Dermis microvascular lymphatic vessel endothelial cell (primary cell): Measurements from ENCODE around the gene GABRB2. TPM values are rescaled to one million over a fixed set of nuclear protein-coding genes. Genes with fewer than 3 reads are reported as not detected.
"Not testable (repeated sequence)": the region's sequence is repeated elsewhere in the genome, so short reads cannot be mapped to it uniquely, and the experiment has no call there.

ENCODE experiments used
- DNase-seq, 2 donors: peaks; one replicate each; pipeline versions ENCODE4 v3.0.0 to v3.0.0-alpha.2; 2010; ENCODE audit warnings: low read depth in 2 of 2
- total RNA-seq: library from RNA; depleted of rRNA; stranded (reverse); fragments of >200 nt; gene quantifications from 2 replicates; pipeline ENCODE4 v1.2.1, GENCODE V29; 2014

The GABRB2 gene
- total RNA-seq, 1 donor from 2014 or later = not detected

DNA sequence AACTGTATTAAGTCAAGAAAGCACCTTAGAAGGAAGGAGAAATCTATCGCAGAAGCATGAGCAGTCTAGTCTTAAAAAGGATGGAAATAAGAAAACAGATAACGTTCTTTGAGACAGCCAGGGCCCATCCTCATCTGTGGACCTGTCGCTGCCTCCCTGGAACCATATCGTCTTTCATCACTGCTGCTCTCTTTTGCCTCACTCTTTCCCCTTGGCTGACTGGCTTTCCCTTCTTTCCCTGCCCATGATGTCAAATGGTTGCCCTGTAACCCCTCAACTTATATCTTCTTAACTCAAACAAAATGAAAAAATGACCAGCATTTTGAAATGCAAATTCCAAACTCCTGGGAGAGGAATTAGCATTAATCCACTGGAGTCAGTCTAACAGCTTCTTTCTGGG lies 299.8 kb downstream of the GABRB2 start:
- no peak for DNase-seq

DNA sequence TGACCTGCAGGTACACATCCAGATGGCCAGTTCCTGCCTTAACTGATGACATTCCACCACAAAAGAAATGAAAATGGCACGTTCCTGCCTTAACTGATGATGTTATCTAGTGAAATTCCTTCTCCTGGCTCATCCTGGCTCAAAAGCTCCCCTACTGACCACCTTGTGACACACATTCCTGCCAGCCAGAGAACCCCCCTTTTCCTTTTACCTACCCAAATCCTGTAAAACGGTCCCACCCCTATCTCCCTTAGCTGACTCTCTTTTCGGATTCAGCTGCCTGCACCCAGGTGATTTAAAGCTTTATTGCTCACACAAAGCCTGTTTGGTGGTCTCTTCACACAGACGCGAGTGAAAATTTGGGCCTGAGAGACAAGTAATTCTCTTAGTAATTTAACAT lies 300.7 kb downstream of the GABRB2 start:
- DNase-seq = not testable (repeated sequence)

Other genes starting within 250 kb of the GABRB2 start
- gene GABRA6, start 139.0 kb upstream of the GABRB2 start, total RNA-seq = not detected in 2 replicates